Kidney epithelial cell (primary cell): ENCODE results near the gene TTL. TPM values are rescaled to one million over a fixed set of nuclear protein-coding genes. Genes with fewer than 3 reads are reported as not detected.
A peak's percentile ranks its signal among the peaks of the same experiment; 100 is the strongest.
"Not testable (repeated sequence)": the region's sequence is repeated elsewhere in the genome, so short reads cannot be mapped to it uniquely, and the experiment has no call there.

Experiments
- DNase-seq: peaks from one replicate; pipeline ENCODE4 v3.0.0-alpha.2; 2010; ENCODE audit warnings: low read depth
- H3K27me3 ChIP-seq: 2 replicates; pipeline ENCODE4 v1.6.0; 2011; ENCODE audit warnings: low read length; ENCODE audit not compliant: control insufficient read depth, insufficient read depth
- H3K36me3 ChIP-seq: 2 replicates; pipeline ENCODE4 v1.5.1; 2011; ENCODE audit warnings: low read length; ENCODE audit not compliant: control insufficient read depth, insufficient read depth
- H3K4me3 ChIP-seq: 2 replicates; pipeline ENCODE4 v1.5.1; 2011; ENCODE audit warnings: low read depth, mild to moderate bottlenecking, control low read depth, low read length
- CTCF ChIP-seq: IDR thresholded peaks from 2 replicates; pipeline ENCODE4 v1.5.1; 2011; ENCODE audit warnings: mild to moderate bottlenecking, moderate library complexity, low read length, control low read depth, inconsistent platforms; ENCODE audit not compliant: insufficient read depth, poor library complexity, severe bottlenecking
- total RNA-seq: library from RNA; depleted of rRNA; stranded (reverse); fragments of >200 nt; gene quantifications from 2 replicates; pipeline ENCODE4 v1.2.3, GENCODE V29; 2015

TTL gene
- total RNA-seq, 1 donor from 2014 or later: 51.3 TPM

GRCh38 chr2:112542123-112542983 lies 60.4 kb downstream of the TTL start, which contains the start of gene POLR1B:
POLR1B (plus strand) TSS chr2:112542465; CDS start chr2:112542495, 30 bp downstream.
- no peaks in the 10 kb centered on the region for H3K36me3 ChIP-seq
- no peak for DNase-seq
- H3K27me3 ChIP-seq: no peaks in the 10 kb centered on the region
- no peak for TF ChIP-seq CTCF
- H3K4me3 ChIP-seq: peak within 1 kb of the TSS; percentile 73

GRCh38 chr2:112542984-112543661 lies 61.2 kb downstream of the TTL start:
- no peak for DNase-seq
- TF ChIP-seq CTCF: no peak
- H3K4me3 ChIP-seq: peak overlapping the region; percentile 73
- H3K27me3 ChIP-seq: no peaks in the 10 kb centered on the region
- no peaks in the 10 kb centered on the region for H3K36me3 ChIP-seq

- peak; percentile 80 for DNase-seq
- no peak overlapping the region for H3K4me3 ChIP-seq
- no peaks in the 10 kb centered on the region for H3K27me3 ChIP-seq
- H3K36me3 ChIP-seq: no peaks in the 10 kb centered on the region
- TF ChIP-seq CTCF: no peak
Measured at GRCh38 chr2:112547333-112547732, 65.4 kb downstream of the TTL start.

- DNase-seq: no peak
- no peaks in the 10 kb centered on the region for H3K27me3 ChIP-seq
- TF ChIP-seq CTCF: no peak
- H3K36me3 ChIP-seq: no peaks in the 10 kb centered on the region
- no peak overlapping the region for H3K4me3 ChIP-seq
Measured at GRCh38 chr2:112548980-112549379, 67.0 kb downstream of the TTL start.

- H3K27me3 ChIP-seq: no peaks in the 10 kb centered on the region
- no peak overlapping the region for H3K4me3 ChIP-seq
- no peaks in the 10 kb centered on the region for H3K36me3 ChIP-seq
- TF ChIP-seq CTCF: no peak
- DNase-seq: no peak
Measured at GRCh38 chr2:112566104-112566503, 84.1 kb downstream of the TTL start.

- H3K36me3 ChIP-seq, H3K4me3 ChIP-seq, DNase-seq, H3K27me3 ChIP-seq: not testable (repeated sequence)
Measured at GRCh38 chr2:112566508-112566907, 84.6 kb downstream of the TTL start.
